Measurements from ENCODE around the gene DEPDC1B. TPM values are rescaled to one million over a fixed set of nuclear protein-coding genes. Genes with fewer than 3 reads are reported as not detected.

Gene DEPDC1B
- total RNA-seq, 2 donors from 2014 or later: 0.32 to 1.8 TPM

DNA sequence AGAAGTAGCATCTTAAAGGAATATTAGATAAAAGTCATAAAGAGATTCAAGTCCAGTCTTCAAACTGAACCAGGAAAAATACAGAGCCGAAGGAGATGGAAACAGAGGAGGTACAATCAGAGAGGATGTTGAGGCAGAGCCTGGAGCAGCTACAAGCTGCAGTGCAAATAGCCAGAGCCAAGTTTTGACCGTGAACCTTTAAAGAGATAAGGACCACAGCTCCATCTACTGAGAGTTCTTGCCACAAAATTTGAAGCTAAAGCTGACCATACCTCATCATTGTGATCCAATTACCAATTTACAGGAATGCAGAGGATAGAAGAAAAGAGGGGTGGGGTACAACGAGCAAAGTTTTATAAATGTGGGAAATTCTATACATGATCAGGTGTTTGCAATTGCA lies 10.4 kb upstream of the DEPDC1B start:
- no peak for DNase-seq (ENCODE audit: low spot score)
- Histone ChIP-seq H3K4me1 (replicated peaks) (no peaks in the 10 kb centered on the region), H3K9me3 (no peaks in the 10 kb centered on the region), H3K27ac (no peak overlapping the region), H3K4me3 (no peak overlapping the region), H3K27me3 (replicated peaks; ENCODE audit: insufficient read depth) (no peaks in the 10 kb centered on the region), H3K36me3 (no peaks in the 10 kb centered on the region)
- TF ChIP-seq, protein P1, sequence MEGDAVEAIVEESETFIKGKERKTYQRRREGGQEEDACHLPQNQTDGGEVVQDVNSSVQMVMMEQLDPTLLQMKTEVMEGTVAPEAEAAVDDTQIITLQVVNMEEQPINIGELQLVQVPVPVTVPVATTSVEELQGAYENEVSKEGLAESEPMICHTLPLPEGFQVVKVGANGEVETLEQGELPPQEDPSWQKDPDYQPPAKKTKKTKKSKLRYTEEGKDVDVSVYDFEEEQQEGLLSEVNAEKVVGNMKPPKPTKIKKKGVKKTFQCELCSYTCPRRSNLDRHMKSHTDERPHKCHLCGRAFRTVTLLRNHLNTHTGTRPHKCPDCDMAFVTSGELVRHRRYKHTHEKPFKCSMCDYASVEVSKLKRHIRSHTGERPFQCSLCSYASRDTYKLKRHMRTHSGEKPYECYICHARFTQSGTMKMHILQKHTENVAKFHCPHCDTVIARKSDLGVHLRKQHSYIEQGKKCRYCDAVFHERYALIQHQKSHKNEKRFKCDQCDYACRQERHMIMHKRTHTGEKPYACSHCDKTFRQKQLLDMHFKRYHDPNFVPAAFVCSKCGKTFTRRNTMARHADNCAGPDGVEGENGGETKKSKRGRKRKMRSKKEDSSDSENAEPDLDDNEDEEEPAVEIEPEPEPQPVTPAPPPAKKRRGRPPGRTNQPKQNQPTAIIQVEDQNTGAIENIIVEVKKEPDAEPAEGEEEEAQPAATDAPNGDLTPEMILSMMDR (IDR thresholded peaks at IDR 0.05): no peak
- TF ChIP-seq POLR2A (IDR thresholded peaks at IDR 0.05): no peak
- no peak for TF ChIP-seq POLR2AphosphoS5 (IDR thresholded peaks at IDR 0.05)
- WGBS: 44% methylated on average over 3 of the region's 3 CpGs
- intact Hi-C loops (cut with DNase I): no loop called here

DNA sequence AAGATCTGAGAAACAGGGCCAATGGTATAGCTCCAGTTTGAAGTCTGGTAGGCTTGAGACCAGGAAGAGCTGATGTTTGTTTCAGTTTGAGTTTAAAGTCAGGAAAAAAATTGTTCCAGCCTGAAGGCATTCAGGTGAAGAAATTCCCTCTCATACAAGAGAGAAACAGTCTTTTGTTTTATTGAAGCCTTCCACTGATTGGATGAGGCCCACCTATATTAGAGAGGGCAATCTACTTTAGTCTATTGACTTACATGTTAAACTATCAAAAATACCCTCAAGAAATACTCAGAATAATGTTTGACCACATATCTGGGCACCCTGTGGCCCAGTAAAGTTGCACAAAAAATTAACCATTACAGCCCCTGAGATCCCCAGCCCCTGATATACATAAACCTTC lies 5.2 kb upstream of the DEPDC1B start:
- no peak overlapping the region for H3K27ac ChIP-seq
- no peaks in the 10 kb centered on the region for H3K4me1 ChIP-seq (replicated peaks)
- DNase-seq (ENCODE audit: low spot score): no peak
- intact Hi-C loops (cut with DNase I): no loop called here
- H3K36me3 ChIP-seq: no peaks in the 10 kb centered on the region
- H3K4me3 ChIP-seq: no peak overlapping the region
- TF ChIP-seq POLR2A (IDR thresholded peaks at IDR 0.05): no peak
- no peak for TF ChIP-seq POLR2AphosphoS5 (IDR thresholded peaks at IDR 0.05)
- TF ChIP-seq, protein P1 (IDR thresholded peaks at IDR 0.05): no peak
- no peaks in the 10 kb centered on the region for H3K9me3 ChIP-seq
- H3K27me3 ChIP-seq (replicated peaks; ENCODE audit: insufficient read depth): no peaks in the 10 kb centered on the region

DNA sequence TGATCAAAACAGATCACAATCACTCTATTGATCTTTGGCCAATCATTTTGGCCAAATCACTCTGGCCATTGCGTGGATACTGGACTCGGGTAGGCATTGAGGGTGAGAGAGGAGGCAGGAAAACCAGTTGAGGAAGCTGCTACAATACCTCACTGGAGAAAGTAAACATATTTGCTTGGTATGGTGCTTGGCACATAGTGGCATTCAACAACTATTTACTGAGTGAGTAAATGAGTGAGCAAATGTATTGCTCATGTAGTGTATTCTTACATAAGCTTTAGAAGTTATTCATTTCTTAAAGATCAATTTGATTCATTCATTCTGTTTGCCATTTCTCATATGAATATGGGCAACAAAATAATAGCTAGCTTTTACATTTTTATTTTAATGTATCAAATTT lies 4.0 kb upstream of the DEPDC1B start:
- WGBS: 71% methylated on average over 2 of the region's 2 CpGs
- DNase-seq (ENCODE audit: low spot score): no peak
- Histone ChIP-seq H3K4me1 (replicated peaks) (no peaks in the 10 kb centered on the region), H3K36me3 (no peaks in the 10 kb centered on the region), H3K27ac (no peak overlapping the region), H3K4me3 (no peak overlapping the region), H3K27me3 (replicated peaks; ENCODE audit: insufficient read depth) (no peaks in the 10 kb centered on the region), H3K9me3 (no peaks in the 10 kb centered on the region)
- TF ChIP-seq POLR2A (IDR thresholded peaks at IDR 0.05) (no peak), POLR2AphosphoS5 (IDR thresholded peaks at IDR 0.05) (no peak)
- TF ChIP-seq, protein P1 (IDR thresholded peaks at IDR 0.05): no peak
- intact Hi-C loops (cut with DNase I): no loop called here

DNA sequence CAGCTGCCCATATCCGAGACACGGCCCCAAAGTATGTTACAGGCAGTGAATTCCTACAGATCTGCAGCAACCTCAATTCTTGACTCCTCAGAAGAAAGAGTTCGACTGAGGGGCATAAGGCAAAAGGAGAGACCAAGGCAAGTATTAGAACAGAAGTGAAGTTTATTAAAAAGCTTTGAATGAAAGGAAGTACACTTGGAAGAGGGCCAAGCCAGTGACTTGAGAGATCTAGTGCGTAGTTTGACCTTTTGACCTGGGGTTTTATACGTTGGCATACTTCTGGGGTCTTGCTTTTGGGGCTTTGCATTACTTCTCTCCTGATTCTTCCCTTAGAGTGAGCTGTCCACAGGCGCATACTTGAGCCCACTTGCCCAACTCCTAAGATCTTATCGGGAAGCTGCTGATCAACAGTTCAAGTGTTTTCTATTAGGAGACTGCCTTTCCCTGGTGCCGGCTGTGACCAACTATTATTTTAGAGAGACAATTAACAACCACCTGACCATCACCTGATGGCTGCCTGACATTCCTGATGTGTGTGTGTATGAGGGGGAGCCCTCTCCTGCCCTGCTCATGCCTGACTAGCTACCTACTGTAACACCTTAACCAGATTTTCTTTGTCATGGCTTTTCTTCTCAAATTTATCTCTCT lies 1.5 kb upstream of the DEPDC1B start:
- Histone ChIP-seq H3K9me3 (no peaks in the 10 kb centered on the region), H3K4me3 (no peak overlapping the region), H3K36me3 (no peaks in the 10 kb centered on the region), H3K4me1 (replicated peaks) (no peaks in the 10 kb centered on the region), H3K27me3 (replicated peaks; ENCODE audit: insufficient read depth) (no peaks in the 10 kb centered on the region), H3K27ac (no peak overlapping the region)
- no peak for TF ChIP-seq POLR2AphosphoS5 (IDR thresholded peaks at IDR 0.05)
- TF ChIP-seq, protein P1 (IDR thresholded peaks at IDR 0.05): no peak
- TF ChIP-seq POLR2A (IDR thresholded peaks at IDR 0.05): no peak
- intact Hi-C loops (cut with DNase I): no loop called here
- 45% methylated on average over 8 of the region's 8 CpGs for WGBS
- DNase-seq (ENCODE audit: low spot score): no peak

DNA sequence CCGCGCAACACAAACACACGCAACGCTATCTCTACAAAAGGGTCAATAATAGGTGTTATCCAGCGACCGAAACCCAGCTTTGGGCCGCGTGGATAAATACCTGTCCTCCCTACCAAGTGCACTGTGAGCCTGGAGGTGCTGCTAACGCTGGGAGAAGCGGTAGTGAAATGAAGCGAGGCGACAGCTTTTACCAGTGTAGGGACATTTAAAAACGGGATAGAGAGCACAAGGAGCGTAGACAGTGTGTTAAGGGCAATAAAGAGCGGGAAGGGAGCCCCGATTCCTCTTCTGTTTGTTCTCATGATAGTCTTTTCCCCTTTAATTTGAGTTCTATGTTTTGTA lies 421 bp upstream of the DEPDC1B start:
- intact Hi-C loops (cut with DNase I): no loop called here
- DNase-seq (ENCODE audit: low spot score): peak; percentile 9
- 0% methylated on average over 16 of the region's 16 CpGs for WGBS

More for the DNA sequence above, 421 bp upstream of the DEPDC1B start:
- no peaks in the 10 kb centered on the region for H3K36me3 ChIP-seq
- H3K27ac ChIP-seq: peak overlapping the region; percentile 78 to 80
- no peaks in the 10 kb centered on the region for H3K27me3 ChIP-seq (replicated peaks; ENCODE audit: insufficient read depth)
- H3K4me3 ChIP-seq: peak overlapping the region; percentile 55 to 58
- TF ChIP-seq POLR2A (IDR thresholded peaks at IDR 0.05) (no peak), POLR2AphosphoS5 (IDR thresholded peaks at IDR 0.05) (no peak)
- TF ChIP-seq, protein P1 (IDR thresholded peaks at IDR 0.05): no peak
- no peaks in the 10 kb centered on the region for H3K9me3 ChIP-seq
- H3K4me1 ChIP-seq (replicated peaks): no peaks in the 10 kb centered on the region
